Prostate gland (tissue), 2 donors: ENCODE measurements around the gene SUSD5. TPM values are rescaled to one million over a fixed set of nuclear protein-coding genes. Genes with fewer than 3 reads are reported as not detected.

ENCODE experiments used
- small RNA-seq, 2 donors: library from RNA; depleted of rRNA; stranded (forward); fragments of <200 nt; gene quantifications; one replicate each; pipeline ENCODE3, GENCODE V24; 2016
- total RNA-seq, 2 donors: library from RNA; depleted of rRNA; stranded (reverse); fragments of >200 nt; gene quantifications; one replicate each; pipeline ENCODE4 v1.1.0, GENCODE V29; 2016

Gene SUSD5
- total RNA-seq, 2 donors from 2014 or later, result 0.77 to 6.9 TPM

Small RNA genes within 50 kb of the gene (small RNA-seq; reads per million reads assigned to genes)
- gene AC123900.1, result 0 reads per million in 2 donors
- 0 reads per million in 2 donors for gene RN7SL296P

Other genes starting within 250 kb of the SUSD5 start
- 10 to 100 TPM; 49.5 to 77.5 TPM for gene GLB1, start 121.7 kb downstream of the SUSD5 start, total RNA-seq
- 1 to 10 TPM; 7.2 to 7.6 TPM for gene TMPPE, start 121.7 kb downstream of the SUSD5 start, total RNA-seq
- 100 to 1,000 TPM; 182 to 229 TPM for gene CRTAP, start 104.8 kb downstream of the SUSD5 start, total RNA-seq
- gene FBXL2, start 58.6 kb upstream of the SUSD5 start, total RNA-seq, result 10 to 100 TPM in 1 of 2 donors, 1 to 10 TPM in 1; 3.7 to 16.6 TPM
- gene UBP1, start 221.6 kb upstream of the SUSD5 start, total RNA-seq, result 10 to 100 TPM; 52.3 to 57.2 TPM